ENCODE data around the gene SCAP. TPM values are rescaled to one million over a fixed set of nuclear protein-coding genes. Genes with fewer than 3 reads are reported as not detected.

SCAP gene
- total and polyA plus RNA-seq, 2 experiments from 2014 or later, result 83.2 to 94.8 TPM

DNA sequence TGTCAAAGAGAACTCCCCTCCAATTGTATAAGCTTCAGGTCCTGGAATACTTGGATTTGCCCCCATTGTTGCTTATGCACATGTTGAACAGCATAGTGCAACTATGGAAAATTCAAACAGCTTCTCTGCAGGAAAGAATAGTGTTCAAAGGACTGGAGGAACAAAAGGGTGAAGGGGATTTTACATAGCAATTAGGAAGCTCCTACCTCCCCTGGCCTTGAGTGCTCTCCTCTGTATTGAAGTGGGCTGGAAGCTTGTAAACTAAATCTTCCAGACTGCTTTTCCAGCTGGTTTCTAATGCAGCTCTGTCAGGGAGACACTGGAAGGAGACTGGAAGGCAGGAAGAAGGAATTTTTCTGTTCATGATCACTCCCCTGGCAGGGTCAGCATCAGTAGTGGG, 45.0 kb upstream of the SCAP start:
- Histone ChIP-seq H3K9me2 (replicated peaks; ENCODE audit: insufficient read depth) (no peaks in the 10 kb centered on the region), H3K27me3 (no peaks in the 10 kb centered on the region), H3K9me3 (ENCODE audit: low read depth) (no peaks in the 10 kb centered on the region), H3K4me1 (ENCODE audit: insufficient read depth) (no peaks in the 10 kb centered on the region), H3K4me2 (no peak overlapping the region), H3K27ac (no peak overlapping the region), H3K79me2 (no peaks in the 10 kb centered on the region), H4K20me1 (ENCODE audit: insufficient read depth, poor library complexity, severe bottlenecking) (no peaks in the 10 kb centered on the region), H3K36me3 (replicated peaks; ENCODE audit: insufficient read depth, low read depth) (no peaks in the 10 kb centered on the region), H3K4me3 (no peak overlapping the region), H2AFZ (no peak overlapping the region)
- DNase-seq (ENCODE audit: low spot score), result no peak
- no peak for TF ChIP-seq EZH2 (IDR thresholded peaks at IDR 0.05; ENCODE audit: borderline replicate concordance)
- TF ChIP-seq EZH2phosphoT487 (IDR thresholded peaks at IDR 0.05; ENCODE audit: low read depth, severe bottlenecking, unreplicated experiment), result no peak
- TF ChIP-seq, protein P1, sequence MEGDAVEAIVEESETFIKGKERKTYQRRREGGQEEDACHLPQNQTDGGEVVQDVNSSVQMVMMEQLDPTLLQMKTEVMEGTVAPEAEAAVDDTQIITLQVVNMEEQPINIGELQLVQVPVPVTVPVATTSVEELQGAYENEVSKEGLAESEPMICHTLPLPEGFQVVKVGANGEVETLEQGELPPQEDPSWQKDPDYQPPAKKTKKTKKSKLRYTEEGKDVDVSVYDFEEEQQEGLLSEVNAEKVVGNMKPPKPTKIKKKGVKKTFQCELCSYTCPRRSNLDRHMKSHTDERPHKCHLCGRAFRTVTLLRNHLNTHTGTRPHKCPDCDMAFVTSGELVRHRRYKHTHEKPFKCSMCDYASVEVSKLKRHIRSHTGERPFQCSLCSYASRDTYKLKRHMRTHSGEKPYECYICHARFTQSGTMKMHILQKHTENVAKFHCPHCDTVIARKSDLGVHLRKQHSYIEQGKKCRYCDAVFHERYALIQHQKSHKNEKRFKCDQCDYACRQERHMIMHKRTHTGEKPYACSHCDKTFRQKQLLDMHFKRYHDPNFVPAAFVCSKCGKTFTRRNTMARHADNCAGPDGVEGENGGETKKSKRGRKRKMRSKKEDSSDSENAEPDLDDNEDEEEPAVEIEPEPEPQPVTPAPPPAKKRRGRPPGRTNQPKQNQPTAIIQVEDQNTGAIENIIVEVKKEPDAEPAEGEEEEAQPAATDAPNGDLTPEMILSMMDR (IDR thresholded peaks at IDR 0.05; ENCODE audit: poor library complexity), result no peak

- Histone ChIP-seq H3K4me3 (no peak overlapping the region), H3K9me3 (ENCODE audit: low read depth) (no peaks in the 10 kb centered on the region), H4K20me1 (ENCODE audit: insufficient read depth, poor library complexity, severe bottlenecking) (no peaks in the 10 kb centered on the region), H3K27me3 (no peaks in the 10 kb centered on the region), H3K4me1 (ENCODE audit: insufficient read depth) (no peaks in the 10 kb centered on the region), H3K9me2 (replicated peaks; ENCODE audit: insufficient read depth) (no peaks in the 10 kb centered on the region), H3K36me3 (replicated peaks; ENCODE audit: insufficient read depth, low read depth) (no peaks in the 10 kb centered on the region), H2AFZ (no peak overlapping the region), H3K4me2 (no peak overlapping the region), H3K27ac (no peak overlapping the region), H3K79me2 (no peaks in the 10 kb centered on the region)
- DNase-seq (ENCODE audit: low spot score), result no peak
- TF ChIP-seq EZH2 (IDR thresholded peaks at IDR 0.05; ENCODE audit: borderline replicate concordance), result no peak
- no peak for TF ChIP-seq EZH2phosphoT487 (IDR thresholded peaks at IDR 0.05; ENCODE audit: low read depth, severe bottlenecking, unreplicated experiment)
- TF ChIP-seq, protein P1 (IDR thresholded peaks at IDR 0.05; ENCODE audit: poor library complexity), result no peak
- 93% methylated on average over 2 of the region's 2 CpGs for WGBS (ENCODE audit: low lambda C conversion rate, missing lambda C conversion rate)
Observed at GRCh38 chr3:47517937-47518336, 42.2 kb upstream of the SCAP start.

DNA sequence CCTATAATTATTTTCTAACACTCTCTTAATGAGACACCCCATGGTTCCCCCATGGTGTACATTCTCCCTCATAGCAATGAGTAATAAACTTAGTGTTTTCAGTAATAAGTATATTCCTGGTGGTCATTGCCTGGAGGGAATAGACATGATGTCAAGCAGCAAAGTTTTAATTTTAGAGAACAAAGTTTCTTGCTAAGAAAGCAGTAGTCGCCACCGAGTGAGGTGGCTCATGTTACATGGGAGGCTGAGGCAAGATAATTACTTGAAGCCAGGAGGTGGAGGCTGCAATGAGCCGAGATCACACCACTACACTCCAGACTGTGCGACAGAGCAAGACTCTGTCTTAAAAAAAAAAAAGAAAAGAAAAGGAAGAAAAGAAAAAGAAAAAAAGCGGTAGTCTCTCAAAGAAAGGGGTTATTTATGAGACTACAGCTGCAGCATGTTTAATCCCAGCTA, 40.2 kb upstream of the SCAP start:
- no peak overlapping the region for H3K4me2 ChIP-seq
- peaks cover 18% of the 10 kb centered on the region for H3K79me2 ChIP-seq
- DNase-seq (ENCODE audit: low spot score), result no peak
- peaks cover 7% of the 10 kb centered on the region for H3K4me1 ChIP-seq (ENCODE audit: insufficient read depth)
- 58% methylated on average over 5 of the region's 5 CpGs for WGBS (ENCODE audit: low lambda C conversion rate, missing lambda C conversion rate)
- no peaks in the 10 kb centered on the region for H3K9me2 ChIP-seq (replicated peaks; ENCODE audit: insufficient read depth)
- no peak overlapping the region for H3K4me3 ChIP-seq
- no peaks in the 10 kb centered on the region for H4K20me1 ChIP-seq (ENCODE audit: insufficient read depth, poor library complexity, severe bottlenecking)
- TF ChIP-seq, protein P1 (IDR thresholded peaks at IDR 0.05; ENCODE audit: poor library complexity), result no peak
- TF ChIP-seq EZH2 (IDR thresholded peaks at IDR 0.05; ENCODE audit: borderline replicate concordance) (no peak), EZH2phosphoT487 (IDR thresholded peaks at IDR 0.05; ENCODE audit: low read depth, severe bottlenecking, unreplicated experiment) (no peak)
- H2AFZ ChIP-seq, result no peak overlapping the region
- no peak overlapping the region for H3K27ac ChIP-seq
- H3K27me3 ChIP-seq, result no peaks in the 10 kb centered on the region
- H3K9me3 ChIP-seq (ENCODE audit: low read depth), result no peaks in the 10 kb centered on the region
- no peaks in the 10 kb centered on the region for H3K36me3 ChIP-seq (replicated peaks; ENCODE audit: insufficient read depth, low read depth)

DNA sequence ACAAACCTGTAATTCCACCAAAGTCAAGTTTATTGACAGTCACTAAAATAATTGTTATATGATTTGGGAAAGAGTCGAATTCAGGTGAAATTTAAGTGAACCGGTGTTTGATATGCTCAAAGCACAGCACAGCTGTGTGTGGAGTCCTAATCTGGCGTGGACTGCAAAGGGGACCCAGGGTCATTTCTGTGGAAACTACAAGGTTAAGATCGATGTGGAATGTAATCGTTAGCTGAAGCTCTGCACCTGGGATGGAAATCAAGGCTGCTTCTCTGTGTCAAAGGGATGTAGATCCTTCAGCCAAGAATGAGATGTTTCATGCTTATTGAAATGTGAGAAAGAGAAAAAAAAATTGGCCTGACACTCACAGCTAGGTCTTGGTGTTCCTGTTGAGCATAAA, 39.4 kb upstream of the SCAP start:
- DNase-seq (ENCODE audit: low spot score), result no peak

More for the DNA sequence above, 39.4 kb upstream of the SCAP start:
- no peak overlapping the region for H3K4me2 ChIP-seq
- TF ChIP-seq EZH2phosphoT487 (IDR thresholded peaks at IDR 0.05; ENCODE audit: low read depth, severe bottlenecking, unreplicated experiment) (no peak), EZH2 (IDR thresholded peaks at IDR 0.05; ENCODE audit: borderline replicate concordance) (no peak)
- TF ChIP-seq, protein P1 (IDR thresholded peaks at IDR 0.05; ENCODE audit: poor library complexity), result no peak
- 81% methylated on average over 5 of the region's 5 CpGs for WGBS (ENCODE audit: low lambda C conversion rate, missing lambda C conversion rate)
- no peaks in the 10 kb centered on the region for H3K27me3 ChIP-seq
- no peak overlapping the region for H3K27ac ChIP-seq
- no peaks in the 10 kb centered on the region for H3K36me3 ChIP-seq (replicated peaks; ENCODE audit: insufficient read depth, low read depth)
- peaks cover 24% of the 10 kb centered on the region for H3K79me2 ChIP-seq
- H4K20me1 ChIP-seq (ENCODE audit: insufficient read depth, poor library complexity, severe bottlenecking), result no peaks in the 10 kb centered on the region
- H3K9me2 ChIP-seq (replicated peaks; ENCODE audit: insufficient read depth), result no peaks in the 10 kb centered on the region
- peaks cover 7% of the 10 kb centered on the region for H3K4me1 ChIP-seq (ENCODE audit: insufficient read depth)
- no peak overlapping the region for H2AFZ ChIP-seq
- H3K4me3 ChIP-seq, result no peak overlapping the region
- H3K9me3 ChIP-seq (ENCODE audit: low read depth), result no peaks in the 10 kb centered on the region

All from hepatocyte (in vitro differentiated cells).